ENCODE data around the gene LIPE.

The LIPE gene, protein sequence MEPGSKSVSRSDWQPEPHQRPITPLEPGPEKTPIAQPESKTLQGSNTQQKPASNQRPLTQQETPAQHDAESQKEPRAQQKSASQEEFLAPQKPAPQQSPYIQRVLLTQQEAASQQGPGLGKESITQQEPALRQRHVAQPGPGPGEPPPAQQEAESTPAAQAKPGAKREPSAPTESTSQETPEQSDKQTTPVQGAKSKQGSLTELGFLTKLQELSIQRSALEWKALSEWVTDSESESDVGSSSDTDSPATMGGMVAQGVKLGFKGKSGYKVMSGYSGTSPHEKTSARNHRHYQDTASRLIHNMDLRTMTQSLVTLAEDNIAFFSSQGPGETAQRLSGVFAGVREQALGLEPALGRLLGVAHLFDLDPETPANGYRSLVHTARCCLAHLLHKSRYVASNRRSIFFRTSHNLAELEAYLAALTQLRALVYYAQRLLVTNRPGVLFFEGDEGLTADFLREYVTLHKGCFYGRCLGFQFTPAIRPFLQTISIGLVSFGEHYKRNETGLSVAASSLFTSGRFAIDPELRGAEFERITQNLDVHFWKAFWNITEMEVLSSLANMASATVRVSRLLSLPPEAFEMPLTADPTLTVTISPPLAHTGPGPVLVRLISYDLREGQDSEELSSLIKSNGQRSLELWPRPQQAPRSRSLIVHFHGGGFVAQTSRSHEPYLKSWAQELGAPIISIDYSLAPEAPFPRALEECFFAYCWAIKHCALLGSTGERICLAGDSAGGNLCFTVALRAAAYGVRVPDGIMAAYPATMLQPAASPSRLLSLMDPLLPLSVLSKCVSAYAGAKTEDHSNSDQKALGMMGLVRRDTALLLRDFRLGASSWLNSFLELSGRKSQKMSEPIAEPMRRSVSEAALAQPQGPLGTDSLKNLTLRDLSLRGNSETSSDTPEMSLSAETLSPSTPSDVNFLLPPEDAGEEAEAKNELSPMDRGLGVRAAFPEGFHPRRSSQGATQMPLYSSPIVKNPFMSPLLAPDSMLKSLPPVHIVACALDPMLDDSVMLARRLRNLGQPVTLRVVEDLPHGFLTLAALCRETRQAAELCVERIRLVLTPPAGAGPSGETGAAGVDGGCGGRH

GRCh38 chr19:42427313-42427712 lies at the start of gene LIPE:
Gene LIPE, minus strand, starts transcription at chr19:42427388. Its CDS starts 239 bp downstream, at chr19:42427149.
- Histone ChIP-seq H3K27ac (ENCODE audit: low read depth, low read length) (no peak within 1 kb of the TSS), H3K9ac (ENCODE audit: low read length) (no peak within 1 kb of the TSS), H3K27me3 (ENCODE audit: control insufficient read depth in 1 of 2, insufficient read depth in 2 of 2, low read length in 2 of 2) (peaks cover 0 to 21% of the 10 kb centered on the region in 2 donors), H3K4me1 (ENCODE audit: insufficient read depth, low read length) (peaks cover 5% of the 10 kb centered on the region), H3K36me3 (ENCODE audit: insufficient read depth, low read length) (no peaks in the 10 kb centered on the region), H3K4me3 (ENCODE audit: low read depth in 1 of 2, low read length in 2 of 2) (no peak within 1 kb of the TSS), H3K9me3 (ENCODE audit: low read length) (no peaks in the 10 kb centered on the region)

DNA sequence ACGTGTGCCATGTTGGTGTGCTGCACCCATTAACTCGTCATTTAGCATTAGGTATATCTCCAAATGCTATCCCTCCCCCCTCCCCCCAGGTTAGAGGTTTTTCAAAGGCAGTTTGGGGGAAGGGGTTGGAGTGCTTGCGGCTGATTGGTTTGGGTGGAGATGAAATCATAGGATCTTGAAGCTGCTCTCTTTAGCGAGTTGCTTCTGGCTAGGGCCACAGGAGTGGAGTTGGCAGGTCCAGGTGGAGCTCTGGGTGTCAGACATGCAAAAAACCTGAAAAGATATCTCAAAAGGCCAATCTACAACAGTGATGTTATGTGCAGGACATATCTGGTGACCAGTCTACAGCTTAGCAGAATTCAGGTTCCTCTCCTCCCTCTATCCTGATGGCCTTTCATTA lies 48.2 kb upstream of the LIPE start:
- no peak overlapping the region for H3K9ac ChIP-seq (ENCODE audit: low read length)
- H3K27ac ChIP-seq (ENCODE audit: low read depth, low read length), result no peak overlapping the region
- no peaks in the 10 kb centered on the region for H3K27me3 ChIP-seq (ENCODE audit: control insufficient read depth in 1 of 2, insufficient read depth in 2 of 2, low read length in 2 of 2)
- H3K4me3 ChIP-seq (ENCODE audit: low read depth in 1 of 2, low read length in 2 of 2), result no peak overlapping the region
- no peaks in the 10 kb centered on the region for H3K36me3 ChIP-seq (ENCODE audit: insufficient read depth, low read length)
- H3K9me3 ChIP-seq (ENCODE audit: low read length), result no peaks in the 10 kb centered on the region
- H3K4me1 ChIP-seq (ENCODE audit: insufficient read depth, low read length), result no peaks in the 10 kb centered on the region

DNA sequence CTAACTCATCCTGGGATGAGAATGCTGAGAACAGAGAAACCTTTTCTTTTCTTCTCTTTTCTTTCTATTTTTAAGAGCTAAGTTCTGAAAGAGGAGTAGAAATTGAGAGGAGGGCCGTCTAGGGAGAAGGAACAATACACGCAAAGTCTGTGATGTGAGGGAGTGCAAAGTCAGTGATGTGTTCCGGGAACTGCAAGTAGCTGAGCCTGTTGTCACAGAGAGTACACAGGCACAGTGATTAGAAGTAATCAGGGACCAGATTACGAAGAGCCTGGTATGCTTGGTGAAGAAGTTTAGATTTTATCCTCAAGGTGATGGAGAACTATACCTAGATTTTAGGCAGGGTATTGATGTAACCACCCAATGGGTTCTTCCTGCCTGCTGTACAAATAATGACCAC lies 47.6 kb upstream of the LIPE start:
- no peaks in the 10 kb centered on the region for H3K9me3 ChIP-seq (ENCODE audit: low read length)
- no peaks in the 10 kb centered on the region for H3K36me3 ChIP-seq (ENCODE audit: insufficient read depth, low read length)
- H3K9ac ChIP-seq (ENCODE audit: low read length), result no peak overlapping the region
- no peak overlapping the region for H3K27ac ChIP-seq (ENCODE audit: low read depth, low read length)
- H3K4me3 ChIP-seq (ENCODE audit: low read depth in 1 of 2, low read length in 2 of 2), result no peak overlapping the region
- H3K27me3 ChIP-seq (ENCODE audit: control insufficient read depth in 1 of 2, insufficient read depth in 2 of 2, low read length in 2 of 2), result no peaks in the 10 kb centered on the region
- no peaks in the 10 kb centered on the region for H3K4me1 ChIP-seq (ENCODE audit: insufficient read depth, low read length)

DNA sequence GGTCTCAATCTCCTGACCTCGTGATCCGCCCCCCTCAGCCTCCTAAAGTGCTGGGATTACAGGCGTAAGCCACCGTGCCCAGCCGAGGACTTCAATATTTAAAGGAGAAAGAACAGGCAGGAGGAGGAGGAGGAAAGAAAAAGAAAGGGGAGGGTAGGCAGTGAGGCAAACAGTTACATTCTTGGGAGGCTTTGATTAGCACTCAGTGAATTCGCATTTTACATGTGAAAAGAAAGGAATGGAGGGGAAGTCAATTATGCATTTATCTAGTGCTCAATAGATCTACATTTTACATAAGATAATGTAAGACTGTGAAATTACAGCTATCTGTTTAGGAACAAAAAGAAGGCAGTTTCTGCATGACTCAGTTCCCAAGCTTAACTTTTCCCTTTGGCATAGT lies 46.5 kb upstream of the LIPE start:
- H3K4me3 ChIP-seq (ENCODE audit: low read depth in 1 of 2, low read length in 2 of 2), result no peak overlapping the region
- H3K27ac ChIP-seq (ENCODE audit: low read depth, low read length), result no peak overlapping the region
- no peaks in the 10 kb centered on the region for H3K36me3 ChIP-seq (ENCODE audit: insufficient read depth, low read length)
- no peak overlapping the region for H3K9ac ChIP-seq (ENCODE audit: low read length)
- no peaks in the 10 kb centered on the region for H3K27me3 ChIP-seq (ENCODE audit: control insufficient read depth in 1 of 2, insufficient read depth in 2 of 2, low read length in 2 of 2)
- H3K9me3 ChIP-seq (ENCODE audit: low read length), result no peaks in the 10 kb centered on the region
- H3K4me1 ChIP-seq (ENCODE audit: insufficient read depth, low read length), result no peaks in the 10 kb centered on the region

DNA sequence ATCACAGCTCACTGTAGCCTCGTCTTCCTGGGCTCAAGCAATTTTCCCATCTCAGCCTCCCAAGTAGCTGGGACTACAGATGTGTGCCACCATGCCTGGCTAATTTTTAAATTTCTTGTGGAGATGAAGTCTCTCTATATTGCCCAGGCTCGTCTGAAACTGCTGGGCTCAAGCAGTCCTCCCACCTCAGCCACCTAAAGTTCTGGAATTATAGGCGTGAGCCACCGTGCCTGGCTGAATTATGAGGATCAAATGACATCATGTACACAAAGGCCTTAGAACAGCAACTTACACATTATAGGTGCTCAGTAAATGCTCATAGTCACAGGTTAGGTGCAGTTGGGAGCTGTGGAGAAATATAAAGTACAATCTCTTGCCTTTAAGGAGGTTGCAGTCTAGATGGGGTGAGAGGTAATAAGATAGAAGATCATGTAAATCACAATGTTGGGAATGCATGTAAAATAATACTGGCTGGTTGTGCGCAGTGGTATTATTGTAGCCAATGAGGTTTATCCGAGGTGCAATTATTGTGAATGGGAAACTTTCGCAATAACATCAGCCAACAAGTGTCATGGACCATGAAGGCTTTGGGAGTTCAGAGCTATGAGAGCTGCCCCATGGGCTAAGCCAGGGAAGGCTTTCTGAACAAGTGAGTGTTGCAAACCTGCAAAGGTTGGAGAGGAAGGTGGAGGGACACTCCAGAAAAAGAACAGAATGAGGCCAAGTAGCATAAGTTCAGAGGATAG lies 45.4 kb upstream of the LIPE start:
- H3K36me3 ChIP-seq (ENCODE audit: insufficient read depth, low read length), result no peaks in the 10 kb centered on the region

DNA sequence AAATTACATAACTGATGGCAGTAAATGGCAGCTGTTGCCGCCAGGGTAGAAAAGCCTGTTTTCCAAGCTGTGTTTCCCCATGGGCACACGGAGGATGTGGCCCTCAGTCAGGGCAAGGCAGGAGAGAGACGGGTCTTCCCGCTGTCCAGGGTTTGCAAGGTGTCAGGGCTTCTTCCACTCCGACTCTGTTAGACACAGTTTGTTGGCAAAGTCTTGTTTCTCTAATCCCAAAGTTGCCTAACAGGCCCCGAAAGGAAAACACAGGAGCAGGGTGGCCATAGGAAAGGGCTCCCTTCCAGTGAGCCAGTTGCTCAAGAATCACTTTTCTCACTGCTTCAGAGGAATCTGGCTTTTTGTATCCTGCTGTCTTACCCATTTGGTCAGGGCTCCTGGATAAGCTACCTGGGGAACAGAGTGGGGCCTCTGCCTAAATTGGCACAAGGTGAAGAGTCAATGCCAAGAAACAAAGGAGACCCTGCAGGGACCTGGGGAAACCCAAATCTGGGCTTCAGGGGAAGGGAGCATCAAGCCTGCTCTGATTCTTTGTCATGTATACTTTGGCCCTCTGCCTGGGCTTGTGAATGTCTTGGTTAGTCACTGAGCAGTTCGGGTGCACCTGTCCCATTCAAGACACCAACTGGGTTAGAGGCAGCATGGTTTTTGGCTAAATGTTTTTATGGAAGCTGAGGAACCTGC lies 44.5 kb upstream of the LIPE start:
- H3K4me1 ChIP-seq (ENCODE audit: insufficient read depth, low read length), result no peaks in the 10 kb centered on the region
- H3K27ac ChIP-seq (ENCODE audit: low read depth, low read length), result no peak overlapping the region
- H3K4me3 ChIP-seq (ENCODE audit: low read depth in 1 of 2, low read length in 2 of 2), result no peak overlapping the region
- H3K36me3 ChIP-seq (ENCODE audit: insufficient read depth, low read length), result no peaks in the 10 kb centered on the region
- no peak overlapping the region for H3K9ac ChIP-seq (ENCODE audit: low read length)
- H3K9me3 ChIP-seq (ENCODE audit: low read length), result no peaks in the 10 kb centered on the region
- no peaks in the 10 kb centered on the region for H3K27me3 ChIP-seq (ENCODE audit: control insufficient read depth in 1 of 2, insufficient read depth in 2 of 2, low read length in 2 of 2)

More for the DNA sequence above, 45.4 kb upstream of the LIPE start:
- Histone ChIP-seq H3K27me3 (ENCODE audit: control insufficient read depth in 1 of 2, insufficient read depth in 2 of 2, low read length in 2 of 2) (no peaks in the 10 kb centered on the region), H3K27ac (ENCODE audit: low read depth, low read length) (no peak overlapping the region), H3K9me3 (ENCODE audit: low read length) (no peaks in the 10 kb centered on the region), H3K4me1 (ENCODE audit: insufficient read depth, low read length) (no peaks in the 10 kb centered on the region), H3K9ac (ENCODE audit: low read length) (no peak overlapping the region), H3K4me3 (ENCODE audit: low read depth in 1 of 2, low read length in 2 of 2) (no peak overlapping the region)

- H3K27me3 ChIP-seq (ENCODE audit: control insufficient read depth in 1 of 2, insufficient read depth in 2 of 2, low read length in 2 of 2), result no peaks in the 10 kb centered on the region
- no peak overlapping the region for H3K4me3 ChIP-seq (ENCODE audit: low read depth in 1 of 2, low read length in 2 of 2)
- no peak overlapping the region for H3K27ac ChIP-seq (ENCODE audit: low read depth, low read length)
- no peak overlapping the region for H3K9ac ChIP-seq (ENCODE audit: low read length)
- H3K9me3 ChIP-seq (ENCODE audit: low read length), result no peaks in the 10 kb centered on the region
- no peaks in the 10 kb centered on the region for H3K4me1 ChIP-seq (ENCODE audit: insufficient read depth, low read length)
- H3K36me3 ChIP-seq (ENCODE audit: insufficient read depth, low read length), result no peaks in the 10 kb centered on the region
These were observed 42.4 kb upstream of the LIPE start for GRCh38 chr19:42469311-42470235.

- Histone ChIP-seq H3K27me3 (ENCODE audit: control insufficient read depth in 1 of 2, insufficient read depth in 2 of 2, low read length in 2 of 2) (no peaks in the 10 kb centered on the region), H3K4me1 (ENCODE audit: insufficient read depth, low read length) (no peaks in the 10 kb centered on the region), H3K27ac (ENCODE audit: low read depth, low read length) (no peak overlapping the region), H3K4me3 (ENCODE audit: low read depth in 1 of 2, low read length in 2 of 2) (no peak overlapping the region), H3K36me3 (ENCODE audit: insufficient read depth, low read length) (no peaks in the 10 kb centered on the region), H3K9me3 (ENCODE audit: low read length) (no peaks in the 10 kb centered on the region), H3K9ac (ENCODE audit: low read length) (no peak overlapping the region)
These were observed 41.1 kb upstream of the LIPE start for GRCh38 chr19:42468273-42468796.

- Histone ChIP-seq H3K9ac (ENCODE audit: low read length) (no peak overlapping the region), H3K4me3 (ENCODE audit: low read depth in 1 of 2, low read length in 2 of 2) (no peak overlapping the region), H3K27ac (ENCODE audit: low read depth, low read length) (no peak overlapping the region), H3K4me1 (ENCODE audit: insufficient read depth, low read length) (no peaks in the 10 kb centered on the region), H3K36me3 (ENCODE audit: insufficient read depth, low read length) (no peaks in the 10 kb centered on the region), H3K9me3 (ENCODE audit: low read length) (no peaks in the 10 kb centered on the region), H3K27me3 (ENCODE audit: control insufficient read depth in 1 of 2, insufficient read depth in 2 of 2, low read length in 2 of 2) (no peaks in the 10 kb centered on the region)
These were observed 40.1 kb upstream of the LIPE start for GRCh38 chr19:42467183-42467760.
